Measurements from ENCODE around the gene NFATC1. TPM values are rescaled to one million over a fixed set of nuclear protein-coding genes. Genes with fewer than 3 reads are reported as not detected.

Gene NFATC1
- polyA plus RNA-seq, 1 donor from 2014 or later, result 0.37 TPM

DNA sequence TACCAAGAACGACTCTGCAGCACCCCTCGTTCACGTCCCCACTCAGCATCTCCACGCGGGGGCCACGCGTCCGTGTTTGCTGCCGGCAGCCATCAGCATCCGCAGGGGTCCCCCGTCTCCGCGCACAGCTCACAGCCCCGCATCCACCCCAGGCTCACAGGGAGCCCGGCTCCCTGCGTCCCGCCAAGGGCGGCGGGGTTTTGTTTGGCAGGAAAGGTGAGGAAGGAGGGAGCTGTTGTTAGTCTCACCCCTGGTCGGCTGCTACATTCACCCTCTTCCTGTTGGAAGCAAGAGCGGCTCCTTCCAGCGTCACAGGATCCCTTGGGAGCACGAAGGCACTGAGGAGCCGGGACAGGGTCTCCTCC is 152.9 kb downstream of the NFATC1 start:
- H3F3A ChIP-seq (ENCODE audit: insufficient read depth, low read length, poor library complexity, severe bottlenecking), result no peaks in the 10 kb centered on the region
- no peaks in the 10 kb centered on the region for H3K27me3 ChIP-seq (ENCODE audit: insufficient read depth, low read depth, low read length)
- H3K9me3 ChIP-seq (ENCODE audit: low read length), result no peaks in the 10 kb centered on the region
- no peaks in the 10 kb centered on the region for H3K36me3 ChIP-seq (ENCODE audit: insufficient read depth, low read length)
- no peak overlapping the region for H3K4me2 ChIP-seq (ENCODE audit: low read length)
- H3K27ac ChIP-seq (ENCODE audit: low read length), result no peak overlapping the region
- TF ChIP-seq MXI1 (conservative IDR thresholded peaks at IDR 0.05; ENCODE audit: poor library complexity, severe bottlenecking) (no peak), EP300 (conservative IDR thresholded peaks at IDR 0.05; ENCODE audit: poor library complexity, severe bottlenecking) (no peak), TAF1 (IDR thresholded peaks at IDR 0.05; ENCODE audit: low read depth) (no peak), RAD21 (conservative IDR thresholded peaks at IDR 0.05) (no peak), SMC3 (conservative IDR thresholded peaks at IDR 0.05; ENCODE audit: poor library complexity) (no peak), POLR2AphosphoS5 (IDR thresholded peaks at IDR 0.05) (no peak), EZH2 (IDR thresholded peaks at IDR 0.05; ENCODE audit: borderline replicate concordance, insufficient read depth, low read length, poor library complexity, severe bottlenecking) (no peak)
- TF ChIP-seq, protein P1, sequence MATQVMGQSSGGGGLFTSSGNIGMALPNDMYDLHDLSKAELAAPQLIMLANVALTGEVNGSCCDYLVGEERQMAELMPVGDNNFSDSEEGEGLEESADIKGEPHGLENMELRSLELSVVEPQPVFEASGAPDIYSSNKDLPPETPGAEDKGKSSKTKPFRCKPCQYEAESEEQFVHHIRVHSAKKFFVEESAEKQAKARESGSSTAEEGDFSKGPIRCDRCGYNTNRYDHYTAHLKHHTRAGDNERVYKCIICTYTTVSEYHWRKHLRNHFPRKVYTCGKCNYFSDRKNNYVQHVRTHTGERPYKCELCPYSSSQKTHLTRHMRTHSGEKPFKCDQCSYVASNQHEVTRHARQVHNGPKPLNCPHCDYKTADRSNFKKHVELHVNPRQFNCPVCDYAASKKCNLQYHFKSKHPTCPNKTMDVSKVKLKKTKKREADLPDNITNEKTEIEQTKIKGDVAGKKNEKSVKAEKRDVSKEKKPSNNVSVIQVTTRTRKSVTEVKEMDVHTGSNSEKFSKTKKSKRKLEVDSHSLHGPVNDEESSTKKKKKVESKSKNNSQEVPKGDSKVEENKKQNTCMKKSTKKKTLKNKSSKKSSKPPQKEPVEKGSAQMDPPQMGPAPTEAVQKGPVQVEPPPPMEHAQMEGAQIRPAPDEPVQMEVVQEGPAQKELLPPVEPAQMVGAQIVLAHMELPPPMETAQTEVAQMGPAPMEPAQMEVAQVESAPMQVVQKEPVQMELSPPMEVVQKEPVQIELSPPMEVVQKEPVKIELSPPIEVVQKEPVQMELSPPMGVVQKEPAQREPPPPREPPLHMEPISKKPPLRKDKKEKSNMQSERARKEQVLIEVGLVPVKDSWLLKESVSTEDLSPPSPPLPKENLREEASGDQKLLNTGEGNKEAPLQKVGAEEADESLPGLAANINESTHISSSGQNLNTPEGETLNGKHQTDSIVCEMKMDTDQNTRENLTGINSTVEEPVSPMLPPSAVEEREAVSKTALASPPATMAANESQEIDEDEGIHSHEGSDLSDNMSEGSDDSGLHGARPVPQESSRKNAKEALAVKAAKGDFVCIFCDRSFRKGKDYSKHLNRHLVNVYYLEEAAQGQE (IDR thresholded peaks at IDR 0.05; ENCODE audit: borderline replicate concordance), result no peak
- TF ChIP-seq, protein P2, sequence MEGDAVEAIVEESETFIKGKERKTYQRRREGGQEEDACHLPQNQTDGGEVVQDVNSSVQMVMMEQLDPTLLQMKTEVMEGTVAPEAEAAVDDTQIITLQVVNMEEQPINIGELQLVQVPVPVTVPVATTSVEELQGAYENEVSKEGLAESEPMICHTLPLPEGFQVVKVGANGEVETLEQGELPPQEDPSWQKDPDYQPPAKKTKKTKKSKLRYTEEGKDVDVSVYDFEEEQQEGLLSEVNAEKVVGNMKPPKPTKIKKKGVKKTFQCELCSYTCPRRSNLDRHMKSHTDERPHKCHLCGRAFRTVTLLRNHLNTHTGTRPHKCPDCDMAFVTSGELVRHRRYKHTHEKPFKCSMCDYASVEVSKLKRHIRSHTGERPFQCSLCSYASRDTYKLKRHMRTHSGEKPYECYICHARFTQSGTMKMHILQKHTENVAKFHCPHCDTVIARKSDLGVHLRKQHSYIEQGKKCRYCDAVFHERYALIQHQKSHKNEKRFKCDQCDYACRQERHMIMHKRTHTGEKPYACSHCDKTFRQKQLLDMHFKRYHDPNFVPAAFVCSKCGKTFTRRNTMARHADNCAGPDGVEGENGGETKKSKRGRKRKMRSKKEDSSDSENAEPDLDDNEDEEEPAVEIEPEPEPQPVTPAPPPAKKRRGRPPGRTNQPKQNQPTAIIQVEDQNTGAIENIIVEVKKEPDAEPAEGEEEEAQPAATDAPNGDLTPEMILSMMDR (IDR thresholded peaks at IDR 0.05; ENCODE audit: poor library complexity, severe bottlenecking), result no peak
- no peak overlapping the region for H3K4me3 ChIP-seq (ENCODE audit: low read length)
- no peak overlapping the region for H3K9ac ChIP-seq (ENCODE audit: low read length)
- no peak overlapping the region for H2AFZ ChIP-seq (ENCODE audit: low read depth, low read length)
- H3K9me2 ChIP-seq (ENCODE audit: insufficient read depth, low read length), result no peaks in the 10 kb centered on the region
- no peaks in the 10 kb centered on the region for H3K79me2 ChIP-seq (replicated peaks; ENCODE audit: insufficient read depth, low read length)
- no peaks in the 10 kb centered on the region for H4K20me1 ChIP-seq (ENCODE audit: insufficient read depth)

DNA sequence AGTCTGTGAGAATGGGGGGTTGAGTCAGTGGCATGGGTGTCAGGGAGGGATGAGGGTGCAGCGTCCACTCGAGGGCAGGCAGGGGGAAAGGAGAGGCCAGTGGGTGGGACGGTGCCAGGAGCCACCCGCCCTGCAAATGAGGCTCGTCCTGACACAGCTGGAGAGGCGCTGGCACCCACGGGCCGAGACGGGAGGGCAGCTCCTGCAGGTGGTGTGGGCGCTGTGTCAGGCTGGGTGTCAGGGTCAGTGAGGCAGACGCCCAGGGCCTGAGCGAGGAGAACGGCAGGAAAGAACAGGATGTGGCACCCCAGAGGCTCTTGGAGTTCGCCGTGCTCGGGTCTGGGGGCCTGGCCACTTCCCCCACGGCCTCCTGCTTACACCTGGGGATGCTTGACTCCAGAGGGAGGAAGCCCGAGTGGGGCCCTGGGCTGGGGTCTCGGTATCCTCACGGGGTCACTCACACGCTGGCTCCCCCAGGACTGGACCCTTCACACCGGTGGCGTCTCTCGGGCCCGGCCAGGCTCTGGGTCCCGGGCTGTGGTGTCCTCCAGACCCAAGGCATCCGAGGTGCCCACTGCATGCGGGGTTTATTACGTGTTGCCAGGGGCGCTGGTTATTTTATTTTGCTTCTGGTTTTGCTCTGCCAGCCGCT is 153.4 kb downstream of the NFATC1 start:
- Histone ChIP-seq H3K4me2 (ENCODE audit: low read length) (no peak overlapping the region), H3K36me3 (ENCODE audit: insufficient read depth, low read length) (no peaks in the 10 kb centered on the region), H4K20me1 (ENCODE audit: insufficient read depth) (no peaks in the 10 kb centered on the region), H3K9me3 (ENCODE audit: low read length) (no peaks in the 10 kb centered on the region), H3K27me3 (ENCODE audit: insufficient read depth, low read depth, low read length) (no peaks in the 10 kb centered on the region), H3K4me3 (ENCODE audit: low read length) (no peak overlapping the region), H3K79me2 (replicated peaks; ENCODE audit: insufficient read depth, low read length) (no peaks in the 10 kb centered on the region), H3K27ac (ENCODE audit: low read length) (no peak overlapping the region), H3K9me2 (ENCODE audit: insufficient read depth, low read length) (no peaks in the 10 kb centered on the region), H3K9ac (ENCODE audit: low read length) (no peak overlapping the region), H2AFZ (ENCODE audit: low read depth, low read length) (no peak overlapping the region), H3F3A (ENCODE audit: insufficient read depth, low read length, poor library complexity, severe bottlenecking) (no peaks in the 10 kb centered on the region)
- TF ChIP-seq RAD21 (conservative IDR thresholded peaks at IDR 0.05) (no peak), SMC3 (conservative IDR thresholded peaks at IDR 0.05; ENCODE audit: poor library complexity) (no peak)
